T1000 (cell line): ENCODE results near the gene NT5DC1.
"Not testable (repeated sequence)": the region's sequence is repeated elsewhere in the genome, so short reads cannot be mapped to it uniquely, and the experiment has no call there.

Experiments used
- DNase-seq: peaks from one replicate; lab custom pipeline; 2025; ENCODE audit warnings: mixed read lengths; lab: John Stamatoyannopoulos, UW

The NT5DC1 gene

DNA sequence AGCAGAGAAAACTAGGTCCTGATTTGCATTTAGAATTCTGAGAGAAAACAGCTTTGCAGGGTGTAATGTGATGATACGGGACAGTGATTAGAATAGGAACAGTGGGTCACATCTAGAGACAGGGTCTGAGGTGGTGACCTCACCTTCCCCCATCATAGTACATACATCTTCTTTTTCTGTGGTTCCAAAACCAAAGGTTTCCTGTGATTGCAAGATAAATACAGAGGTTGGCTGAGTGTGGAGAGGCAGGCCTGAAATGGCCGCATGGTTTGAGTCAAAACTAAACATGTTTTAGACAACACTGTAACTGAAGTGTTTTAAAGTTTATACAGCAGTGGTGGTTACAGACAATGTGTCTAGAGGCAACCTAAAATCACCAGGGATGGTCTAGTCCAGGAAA lies 10.4 kb upstream of the NT5DC1 start:
- DNase-seq, result no peak

DNA sequence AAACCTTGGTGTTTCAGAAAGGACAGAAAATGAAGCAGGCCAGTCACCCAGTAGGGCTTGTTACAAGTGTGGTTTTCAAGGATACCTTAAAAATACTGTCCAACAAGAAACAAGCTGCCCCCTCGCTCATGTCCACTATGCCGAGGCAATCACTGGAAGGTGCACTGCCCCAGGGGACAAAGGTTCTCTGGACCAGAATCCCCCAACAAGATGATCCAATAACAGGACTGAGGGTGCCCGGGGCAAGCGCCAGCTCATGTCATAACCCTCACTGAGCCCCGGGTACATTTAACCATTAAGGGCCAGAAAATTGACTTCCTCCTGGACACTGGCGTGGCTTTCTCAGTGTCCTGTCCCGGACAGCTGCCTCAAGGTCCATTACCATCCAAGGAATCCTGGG lies 6.6 kb upstream of the NT5DC1 start:
- no peak for DNase-seq

DNA sequence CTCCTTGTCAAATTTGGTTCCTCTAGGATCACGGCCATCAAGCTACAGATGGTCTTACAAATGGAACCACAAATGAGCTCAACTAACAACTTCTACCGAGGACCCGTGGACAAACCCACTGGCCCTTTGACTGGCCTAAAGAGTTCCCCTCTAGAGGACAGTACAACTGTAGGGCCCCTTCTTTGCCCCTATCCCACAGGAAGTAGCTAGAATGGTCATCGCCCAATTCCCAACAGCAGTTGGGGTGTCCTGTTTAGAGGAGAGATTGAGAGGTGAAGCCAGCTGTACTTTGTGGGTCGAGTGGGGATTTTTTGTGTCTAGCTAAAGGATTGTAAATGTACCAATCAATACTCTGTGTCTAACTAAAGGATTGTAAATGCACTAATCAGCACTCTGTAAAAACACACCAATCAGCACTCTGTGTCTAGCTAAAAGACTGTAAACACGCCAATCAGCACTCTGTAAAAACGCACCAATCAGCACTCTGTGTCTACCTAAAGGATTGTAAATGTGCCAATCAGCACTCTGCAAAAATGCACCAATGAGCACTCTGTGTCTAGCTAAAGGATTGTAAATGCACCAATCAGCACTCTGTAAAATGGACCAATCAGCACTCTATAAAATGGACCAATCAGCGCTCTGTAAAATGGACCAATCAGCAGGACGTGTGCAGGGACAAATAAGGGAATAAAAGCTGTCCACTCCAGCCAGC lies 4.4 kb upstream of the NT5DC1 start:
- DNase-seq, result not testable (repeated sequence)

DNA sequence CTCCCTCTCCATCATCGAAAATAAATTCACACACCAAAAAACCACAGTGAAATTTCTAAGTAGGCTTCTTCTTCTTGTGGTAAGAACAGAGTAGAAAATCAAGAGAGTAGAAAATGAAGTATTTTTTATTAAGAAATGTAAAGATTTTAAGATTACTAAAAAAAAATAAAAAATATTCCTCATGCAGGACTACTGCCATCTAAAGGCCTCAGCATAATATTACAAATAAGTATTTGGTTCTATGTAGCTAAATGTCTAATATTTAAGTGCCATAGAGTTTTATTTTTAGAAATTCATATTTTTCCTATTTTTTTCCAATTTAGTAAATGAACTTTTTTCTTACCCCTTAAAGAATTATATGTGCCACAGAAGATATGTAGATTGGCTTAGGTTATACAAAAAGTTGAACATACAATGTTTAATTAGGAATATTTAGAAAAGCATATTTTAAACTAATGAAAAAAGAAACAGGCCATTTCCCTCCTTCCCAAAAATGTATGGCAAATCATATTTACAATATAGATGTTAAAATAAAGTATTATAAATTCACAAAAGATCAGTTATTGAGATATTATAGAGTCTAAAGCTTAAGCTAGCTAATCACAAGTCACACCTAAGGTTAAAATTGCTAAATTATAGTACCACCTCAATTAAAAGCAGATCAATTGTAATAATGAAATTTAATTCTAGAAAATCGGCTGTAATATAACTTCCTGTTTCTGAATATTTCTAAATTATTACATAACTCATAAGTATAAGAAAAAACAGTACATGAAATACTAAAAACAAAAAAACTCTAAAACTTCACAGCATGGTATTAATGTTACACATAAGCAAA lies 3.5 kb upstream of the NT5DC1 start:
- no peak for DNase-seq

DNA sequence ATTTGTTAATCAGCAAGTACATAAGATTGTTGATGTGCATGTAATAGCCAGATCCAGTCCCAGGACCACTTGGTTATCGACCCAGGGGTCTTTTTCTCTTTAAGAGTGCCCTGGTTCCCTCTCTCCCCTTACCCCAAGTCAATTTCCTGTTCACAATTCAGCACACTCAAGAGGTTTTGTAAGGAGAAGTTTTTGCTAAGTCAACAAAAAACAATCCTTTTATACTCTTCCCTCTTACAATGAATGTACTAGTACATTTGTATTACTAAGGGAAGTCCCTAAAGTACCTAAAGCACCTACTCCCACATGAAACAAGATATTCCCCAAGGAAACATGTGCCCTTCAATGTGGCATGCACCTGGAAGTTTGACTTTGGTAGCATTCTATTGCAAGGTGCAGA lies 1.6 kb upstream of the NT5DC1 start:
- no peak for DNase-seq

DNA sequence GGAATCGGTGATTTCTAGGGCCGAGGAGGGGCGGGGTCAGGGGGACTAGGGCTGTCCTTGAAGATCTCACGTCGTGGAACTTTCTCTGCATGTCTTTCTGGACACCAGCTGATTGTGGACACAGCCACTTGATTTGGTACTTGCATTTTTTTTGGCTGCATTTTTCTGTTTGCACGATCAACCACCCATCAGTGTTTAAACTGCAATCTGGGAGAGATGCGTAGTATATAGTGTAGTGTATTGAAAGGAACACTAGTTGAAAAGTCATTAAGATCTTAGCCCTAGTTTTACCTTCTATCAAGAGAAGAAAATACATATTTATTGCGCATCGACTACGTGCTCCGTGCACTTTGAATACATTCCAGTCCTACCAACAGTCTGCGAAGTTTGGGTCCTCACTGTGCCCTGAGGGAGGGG lies 657 bp downstream of the NT5DC1 start:
- no peak for DNase-seq

DNA sequence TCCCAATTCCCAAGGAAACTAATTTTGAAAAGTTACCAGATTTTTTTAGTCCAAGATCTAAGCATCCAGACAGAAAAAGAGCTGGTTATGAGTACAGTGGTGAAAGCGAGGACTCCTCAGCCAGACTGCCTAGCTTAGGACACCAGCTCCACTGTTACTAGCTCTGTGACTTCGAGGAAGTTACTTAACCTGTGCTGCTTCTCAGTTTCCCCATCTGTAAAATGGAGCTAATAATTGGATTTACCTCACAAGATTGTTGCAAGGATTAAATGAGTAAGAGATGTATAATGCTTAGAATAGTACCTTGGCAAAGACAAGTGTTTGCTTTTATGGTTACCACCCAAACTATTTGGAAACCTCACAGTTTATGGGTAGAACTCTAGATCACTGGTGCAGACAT lies 1.1 kb downstream of the NT5DC1 start:
- DNase-seq, result no peak

DNA sequence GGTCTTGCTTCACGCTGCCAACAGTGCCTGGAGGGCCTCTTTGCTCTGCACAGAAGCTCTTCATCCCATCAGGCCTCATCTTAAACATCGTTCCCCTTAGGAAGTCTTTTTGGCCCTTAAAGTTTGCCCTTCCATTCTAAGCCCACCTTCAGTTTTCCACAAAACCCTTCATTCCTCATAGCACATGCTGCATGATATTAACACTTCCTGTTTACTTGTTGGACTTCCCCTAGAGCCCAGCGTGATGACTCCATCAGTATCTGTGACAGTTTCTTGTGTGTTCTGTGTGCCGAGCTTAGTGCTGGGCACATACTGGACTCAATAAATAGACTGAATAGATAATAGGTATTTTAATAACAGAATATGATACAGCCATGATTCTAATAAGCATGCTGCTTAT lies 2.2 kb downstream of the NT5DC1 start:
- DNase-seq, result no peak

DNA sequence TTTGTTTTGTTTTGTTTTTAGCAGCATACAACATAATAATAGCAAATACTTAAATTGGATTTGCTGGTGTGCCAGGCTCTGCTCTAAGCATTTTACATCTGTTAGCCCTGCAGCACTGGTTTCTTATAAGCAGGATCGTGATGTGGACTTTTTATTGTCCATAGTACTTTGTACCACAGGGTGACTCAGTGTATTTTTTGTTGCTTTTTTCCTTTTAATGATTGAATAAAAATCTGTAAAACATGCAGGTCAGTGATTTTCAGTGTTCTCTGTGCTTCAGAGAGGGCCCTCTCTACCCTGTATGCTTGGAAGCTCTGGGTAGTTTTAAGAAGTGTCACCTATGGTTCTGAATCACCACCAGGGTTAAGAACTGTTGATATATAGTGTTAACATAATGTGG lies 4.0 kb downstream of the NT5DC1 start:
- no peak for DNase-seq

DNA sequence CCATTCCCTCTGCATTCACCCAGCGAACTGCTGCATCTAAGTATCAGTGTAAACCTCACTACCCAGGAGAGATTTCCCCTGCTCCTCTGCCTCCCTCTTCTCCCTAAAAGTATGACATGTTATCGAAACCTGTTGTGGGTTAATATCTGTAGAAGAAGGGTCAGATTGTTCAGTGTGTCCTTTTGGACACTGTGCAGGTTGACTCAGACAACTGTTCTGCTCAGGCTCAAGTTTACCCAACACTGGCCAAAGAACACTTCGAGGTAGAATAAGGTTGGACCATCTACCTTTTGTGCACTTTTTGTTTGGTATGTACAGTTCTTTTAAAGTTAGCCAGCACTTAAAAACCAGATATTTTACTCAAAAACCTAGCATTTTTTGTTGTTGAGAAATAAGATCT lies 4.6 kb downstream of the NT5DC1 start:
- DNase-seq, result no peak

DNA sequence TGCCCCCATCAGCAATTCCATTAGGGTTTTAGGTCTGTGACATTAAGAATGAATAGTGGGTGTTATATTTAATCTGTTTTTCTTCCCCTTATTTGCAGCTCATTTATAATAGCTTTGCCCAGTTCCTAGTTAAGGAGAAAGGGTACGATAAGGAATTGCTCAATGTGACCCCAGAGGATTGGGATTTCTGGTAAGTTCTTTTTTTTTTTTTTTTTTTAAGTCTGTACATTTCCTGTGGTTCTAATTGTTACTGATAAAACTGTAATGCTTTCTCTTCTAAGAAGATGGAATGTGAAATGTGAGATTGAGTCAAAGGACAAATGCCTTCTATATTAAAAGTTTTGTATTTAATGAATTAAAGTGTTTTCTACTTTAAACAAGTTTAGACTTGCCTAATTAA lies 5.5 kb downstream of the NT5DC1 start:
- no peak for DNase-seq

DNA sequence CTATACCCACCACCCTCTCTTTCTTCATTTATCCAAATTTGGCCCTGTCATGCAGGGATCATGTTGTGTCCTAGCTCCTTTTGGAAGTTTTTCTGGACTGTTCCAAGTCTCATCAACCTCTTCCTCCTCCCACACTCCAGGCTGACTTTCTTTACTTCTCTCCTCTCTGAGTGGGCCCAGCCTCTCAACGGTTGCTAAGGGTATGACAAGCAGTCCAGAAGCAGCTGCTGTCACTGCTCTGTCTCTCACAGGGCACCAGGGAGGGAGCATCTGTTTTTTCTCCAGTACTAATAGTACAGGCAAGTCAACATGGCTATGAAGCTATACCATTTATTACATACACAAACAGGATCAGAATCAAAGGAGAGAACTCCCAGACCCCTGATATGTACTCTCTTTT lies 8.2 kb downstream of the NT5DC1 start:
- DNase-seq, result no peak

DNA sequence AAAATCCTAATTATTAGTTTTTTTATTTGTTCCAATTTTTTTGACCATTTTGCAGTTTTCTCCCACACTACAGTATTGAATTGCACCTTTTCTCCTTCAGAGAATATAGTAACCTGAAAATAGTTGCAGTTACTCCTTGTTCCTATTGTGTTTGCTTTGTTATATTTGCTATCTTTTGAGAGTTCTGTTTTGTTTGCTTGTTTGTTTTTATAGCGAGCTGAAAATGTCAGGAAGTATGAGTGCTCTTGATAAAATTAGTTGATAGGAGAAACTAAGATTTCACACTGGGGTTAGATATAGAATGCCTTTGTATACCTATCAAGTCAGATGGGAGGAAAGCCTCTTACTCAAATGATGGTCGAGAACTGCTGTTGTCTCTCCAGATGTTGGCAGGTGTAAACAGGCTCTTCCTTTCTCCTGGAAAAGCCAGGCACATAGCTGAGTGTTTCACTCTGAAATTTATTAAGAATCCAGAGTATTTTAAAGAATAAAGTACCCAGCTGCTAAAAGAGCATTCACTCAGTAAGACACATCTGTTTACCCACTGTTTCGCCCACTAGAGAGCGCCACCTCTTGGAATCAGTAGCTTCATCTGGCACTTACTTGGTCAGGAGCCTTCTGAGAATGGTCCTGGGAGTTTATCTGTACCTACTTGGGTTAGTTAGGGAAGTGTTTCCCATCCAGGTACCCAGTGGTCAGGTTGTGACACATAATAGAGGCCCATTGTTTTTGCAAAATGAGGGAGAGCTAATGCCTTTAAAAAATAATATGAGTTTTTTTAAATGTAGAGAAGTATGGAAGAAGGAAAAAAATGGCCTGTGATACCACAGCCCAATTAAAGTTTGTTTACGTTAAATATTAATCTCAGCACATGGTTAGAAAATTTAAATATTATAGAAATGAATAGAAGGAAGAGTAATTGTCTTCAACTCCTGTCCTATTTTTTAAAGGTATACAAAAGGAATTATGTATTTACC lies 11.2 kb downstream of the NT5DC1 start:
- no peak for DNase-seq

DNA sequence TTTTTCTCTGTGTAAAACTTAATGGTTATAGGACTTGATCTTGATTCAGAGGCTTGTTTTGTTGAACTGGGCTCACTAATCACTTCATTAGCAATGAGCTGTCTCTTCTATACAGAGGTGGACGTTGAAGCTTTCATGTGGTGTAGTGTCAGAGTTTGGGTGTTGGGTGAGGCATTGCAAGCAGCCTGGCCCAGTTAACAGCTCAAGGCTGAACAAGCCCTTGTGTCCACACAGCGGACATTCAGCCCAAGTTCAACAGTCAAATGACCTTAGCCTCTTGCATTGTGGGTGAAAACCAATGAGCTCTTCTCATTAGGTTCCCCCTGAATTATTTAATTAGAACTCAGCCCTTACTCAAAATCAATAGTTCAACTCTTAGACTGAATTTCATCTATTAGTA lies 12.7 kb downstream of the NT5DC1 start:
- no peak for DNase-seq

DNA sequence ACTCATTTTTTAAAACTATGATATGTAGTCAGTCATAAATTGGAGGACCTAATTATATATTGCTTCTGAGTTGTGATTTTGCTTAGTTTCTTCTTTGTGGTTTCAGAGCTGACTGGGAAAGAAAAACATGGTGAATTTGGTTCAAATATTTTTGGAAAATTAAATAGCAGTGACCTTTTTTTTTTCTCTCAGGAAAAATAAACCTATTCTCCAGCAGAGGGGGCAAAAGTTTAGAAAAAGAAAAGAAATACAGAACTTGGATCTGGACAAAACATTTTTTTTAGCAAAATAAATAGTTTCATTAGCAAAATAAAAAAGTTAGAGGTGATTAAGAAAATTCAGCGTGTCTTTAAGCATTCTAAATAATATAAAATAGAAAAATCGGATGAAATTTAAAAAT lies 15.1 kb downstream of the NT5DC1 start:
- no peak for DNase-seq

DNA sequence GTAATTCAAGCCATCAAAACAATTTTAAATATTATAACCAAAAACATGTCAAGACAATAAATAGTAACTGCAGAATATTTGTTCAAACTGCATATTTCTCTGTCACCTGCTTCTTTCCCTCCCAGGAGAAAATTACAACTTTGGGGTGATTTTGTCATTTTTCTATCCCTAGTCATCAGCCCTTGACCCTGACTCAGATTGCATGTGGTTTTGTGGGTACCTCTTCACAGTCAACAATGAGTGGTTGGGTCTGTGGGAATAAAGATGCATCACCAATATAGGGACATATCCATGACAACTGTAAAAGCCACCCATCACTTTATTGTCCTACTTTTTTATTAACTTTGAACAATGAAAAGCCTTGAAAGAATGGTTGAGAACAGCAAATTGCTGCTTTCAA lies 18.0 kb downstream of the NT5DC1 start:
- no peak for DNase-seq

DNA sequence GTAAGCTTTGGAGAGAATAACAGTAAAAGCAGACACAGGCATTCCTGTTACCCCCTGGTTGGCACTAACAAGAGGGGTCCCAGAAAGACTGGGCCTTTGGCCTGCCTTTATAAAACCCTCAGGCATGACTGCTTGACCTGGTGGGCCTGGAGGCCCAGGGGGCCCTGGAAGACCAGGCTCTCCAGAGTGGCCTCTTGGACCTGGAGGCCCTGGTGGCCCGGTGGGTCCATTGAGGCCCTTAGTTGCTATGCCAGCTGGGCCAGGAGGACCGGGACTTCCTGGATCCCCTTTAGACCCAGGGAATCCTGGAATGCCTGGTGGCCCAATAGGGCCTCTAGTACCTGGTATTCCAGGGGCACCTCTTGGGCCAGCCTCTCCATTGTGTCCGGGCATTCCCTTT lies 19.8 kb downstream of the NT5DC1 start:
- DNase-seq, result no peak

DNA sequence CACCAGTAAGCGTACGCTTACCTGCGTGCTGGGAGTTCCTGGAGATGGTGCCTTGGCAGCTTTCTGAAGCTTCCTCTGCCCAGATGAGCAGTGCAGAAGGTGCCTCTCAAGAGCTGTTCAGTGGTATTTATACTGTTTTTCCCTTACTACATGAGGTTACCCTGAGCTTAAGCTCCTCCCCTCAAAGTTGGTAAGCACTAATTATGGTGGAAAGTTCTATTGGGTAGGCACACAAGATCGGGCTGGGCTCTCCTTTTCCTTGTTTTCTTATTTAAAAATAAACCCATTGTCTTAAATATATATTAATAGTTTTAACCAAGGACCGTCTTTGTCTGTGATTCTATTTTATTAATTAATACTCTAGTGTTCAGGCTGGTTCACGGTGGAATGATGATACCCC lies 25.4 kb downstream of the NT5DC1 start, which contains the start of gene COL10A1:
Gene COL10A1, minus strand, starts transcription at position 101 of the 400 bp plus-strand sequence. CDS start 640 bp downstream, outside the sequence.
- no peak for DNase-seq

DNA sequence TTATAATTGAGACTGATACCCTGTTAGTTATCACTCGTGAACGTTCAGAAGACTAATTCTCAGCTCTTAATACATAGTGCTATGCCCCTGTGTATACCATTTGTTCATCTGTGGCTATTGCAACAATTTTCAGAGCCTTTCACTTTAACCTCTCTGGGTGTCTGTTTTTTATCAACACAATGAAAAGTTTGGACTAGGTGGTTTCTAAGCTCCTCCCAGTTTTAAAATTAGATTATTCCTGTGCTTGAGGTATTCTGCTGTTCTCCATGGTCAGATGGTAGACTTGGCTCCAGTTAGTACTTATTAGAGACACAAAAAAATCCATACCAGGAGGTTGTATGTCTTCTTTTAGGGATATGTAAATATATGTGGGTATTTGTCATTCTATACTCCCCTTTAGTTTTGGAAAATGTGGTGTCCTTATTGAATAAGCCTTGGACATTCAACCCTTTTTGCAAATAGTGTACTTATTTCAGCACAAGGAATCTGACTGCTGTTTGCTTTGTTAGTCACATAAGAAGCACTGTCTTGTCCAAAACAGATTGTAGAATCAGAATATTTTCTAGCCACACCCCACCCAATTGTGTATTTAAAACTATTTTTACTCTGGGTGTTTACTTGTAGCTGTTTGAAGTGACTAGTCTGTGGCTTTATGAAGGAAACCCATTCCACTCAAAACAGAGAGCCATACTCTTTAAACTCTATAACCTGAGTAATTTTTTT lies 27.3 kb downstream of the NT5DC1 start:
- no peak for DNase-seq

DNA sequence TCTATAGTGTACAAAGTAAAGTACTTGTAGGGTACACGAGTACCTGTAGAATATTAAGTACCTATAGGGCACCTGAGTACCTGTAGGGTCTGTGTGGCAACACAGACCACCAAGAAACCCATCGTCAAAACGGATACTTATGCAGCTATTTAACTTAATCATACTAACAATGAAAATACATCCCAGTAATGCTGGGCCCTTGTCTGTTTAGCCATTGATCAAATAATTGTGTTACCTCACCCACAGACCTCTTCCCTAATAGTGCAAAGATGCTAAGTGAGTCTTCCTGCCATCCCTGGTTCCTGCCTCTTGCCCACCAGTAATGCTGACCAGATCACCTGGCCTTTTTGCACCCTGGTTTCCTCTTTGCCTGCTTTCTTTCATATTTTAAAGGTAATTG lies 32.8 kb downstream of the NT5DC1 start:
- no peak for DNase-seq

DNA sequence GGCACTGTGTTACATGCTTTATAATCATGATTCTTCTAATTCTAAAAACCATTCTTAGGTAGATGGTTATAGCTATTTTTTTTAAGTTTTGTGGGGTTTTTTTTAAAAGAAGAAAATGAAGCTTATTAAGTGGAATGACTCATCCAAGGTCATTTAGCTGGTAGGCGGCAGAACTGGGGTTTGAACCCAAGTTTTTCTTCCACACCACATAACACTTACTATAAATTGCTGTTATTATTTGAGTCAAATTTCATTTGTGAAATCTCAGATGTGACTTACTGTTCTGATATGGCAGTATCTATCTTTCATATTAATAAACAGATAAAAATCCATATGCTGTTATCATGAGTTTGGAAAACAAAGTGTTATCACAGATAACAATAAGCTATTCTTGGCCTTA lies 35.7 kb downstream of the NT5DC1 start:
- DNase-seq, result no peak

DNA sequence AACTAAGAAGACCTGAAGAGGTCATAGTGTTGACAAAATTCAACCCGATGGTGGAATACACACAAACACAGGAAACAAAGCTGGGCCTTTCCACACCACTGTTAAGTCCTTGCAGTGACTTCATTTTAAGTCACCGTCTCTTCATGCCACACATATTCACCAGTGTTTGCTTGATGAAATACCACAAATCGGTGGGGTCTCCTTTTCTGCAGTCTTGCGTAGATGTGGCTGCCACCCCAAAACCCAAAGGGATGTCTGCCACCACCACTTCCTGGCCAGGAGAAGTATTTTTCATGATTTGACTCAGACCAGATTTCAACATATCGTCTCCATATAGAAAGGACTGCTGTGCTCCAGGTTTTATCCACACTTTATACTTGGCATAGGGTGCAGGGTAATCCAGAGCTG lies 36.3 kb downstream of the NT5DC1 start:
- DNase-seq, result no peak
